Effector memory CD8-positive, alpha-beta T cell (primary cell): ENCODE results near the gene ZNF649.
"Not testable (repeated sequence)": the region's sequence is repeated elsewhere in the genome, so short reads cannot be mapped to it uniquely, and the experiment has no call there.

Experiments
- ATAC-seq: fragments of 150-1000 bp; cut with Tn5 transposase; replicated peaks from 2 replicates; pipeline ENCODE4 v1.10.0; 2021; ENCODE audit warnings: mild to moderate bottlenecking, moderate library complexity
- DNase-seq, 3 experiments: peaks; one replicate each; pipeline ENCODE4 v3.0.0; 2021
- H3K27ac Mint-ChIP-seq, 2 donors: one replicate each; pipeline ENCODE4 v1.8.0; 2022; ENCODE audit warnings: mild to moderate bottlenecking in 2 of 2, mixed read lengths in 2 of 2, moderate library complexity in 2 of 2
- H3K27me3 Mint-ChIP-seq, 2 donors: one replicate each; pipeline ENCODE4 v1.8.0; 2022; ENCODE audit warnings: mixed read lengths in 2 of 2
- H3K36me3 Mint-ChIP-seq: one replicate; pipeline ENCODE4 v1.8.0; 2022; ENCODE audit warnings: mild to moderate bottlenecking, moderate library complexity, mixed read lengths; ENCODE audit not compliant: insufficient read depth
- H3K4me1 Mint-ChIP-seq, 2 donors: one replicate each; pipeline ENCODE4 v1.8.0; 2022; ENCODE audit warnings: low read depth in 2 of 2, mixed read lengths in 2 of 2
- H3K4me3 Mint-ChIP-seq, 2 donors: one replicate each; pipeline ENCODE4 v1.8.0; 2022; ENCODE audit warnings: mild to moderate bottlenecking in 2 of 2, mixed read lengths in 2 of 2, moderate library complexity in 2 of 2
- H3K9me3 Mint-ChIP-seq, 2 donors: one replicate each; pipeline ENCODE4 v1.8.0; 2022; ENCODE audit warnings: mixed read lengths in 2 of 2

The ZNF649 gene

GRCh38 chr19:51915324-51915867 is 10.6 kb upstream of the ZNF649 start:
- H3K4me1 Mint-ChIP-seq, result no peaks in the 10 kb centered on the region
- peaks cover 21 to 38% of the 10 kb centered on the region in 2 donors for H3K9me3 Mint-ChIP-seq
- peaks cover 0 to under 1% of the 10 kb centered on the region in 2 donors for H3K27me3 Mint-ChIP-seq
- no peak overlapping the region for H3K4me3 Mint-ChIP-seq
- H3K27ac Mint-ChIP-seq, result no peak overlapping the region
- DNase-seq (no peak), ATAC-seq (no peak)
- no peaks in the 10 kb centered on the region for H3K36me3 Mint-ChIP-seq

- not testable (repeated sequence) for ATAC-seq, DNase-seq, H3K4me3 Mint-ChIP-seq, H3K36me3 Mint-ChIP-seq
- peaks cover 10 to 14% of the 10 kb centered on the region in 2 donors for H3K9me3 Mint-ChIP-seq
- peaks cover 13 to 18% of the 10 kb centered on the region in 2 donors for H3K4me1 Mint-ChIP-seq
- peaks cover 20 to 28% of the 10 kb centered on the region in 2 donors for H3K27me3 Mint-ChIP-seq
- H3K27ac Mint-ChIP-seq, result peak overlapping the region in 1 of 2 donors; percentile 55
Observed at GRCh38 chr19:51907981-51908380, 3.2 kb upstream of the ZNF649 start.

GRCh38 chr19:51906108-51906507 is 1.3 kb upstream of the ZNF649 start:
- peaks cover 13 to 25% of the 10 kb centered on the region in 2 donors for H3K4me1 Mint-ChIP-seq
- peaks cover 10 to 14% of the 10 kb centered on the region in 2 donors for H3K9me3 Mint-ChIP-seq
- not testable (repeated sequence) for H3K4me3 Mint-ChIP-seq, H3K27ac Mint-ChIP-seq, ATAC-seq, DNase-seq, H3K36me3 Mint-ChIP-seq
- H3K27me3 Mint-ChIP-seq, result peaks cover 20 to 28% of the 10 kb centered on the region in 2 donors

DNA sequence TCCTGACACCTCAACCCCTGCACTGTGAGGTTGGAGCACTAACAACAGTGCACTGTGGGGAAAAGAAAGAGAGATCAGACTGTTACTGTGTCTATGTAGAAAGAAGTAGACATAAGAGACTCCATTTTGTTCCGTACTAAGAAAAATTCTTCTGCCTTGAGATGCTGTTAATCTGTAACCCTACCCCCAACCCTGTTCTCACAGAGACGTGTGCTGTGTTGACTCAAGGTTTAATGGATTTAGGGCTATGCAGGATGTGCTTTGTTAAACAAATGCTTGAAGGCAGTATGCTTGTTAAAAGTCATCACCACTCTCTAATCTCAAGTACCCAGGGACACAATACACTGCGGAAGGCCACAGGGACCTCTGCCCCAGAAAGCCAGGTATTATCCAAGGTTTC is 822 bp upstream of the ZNF649 start:
- not testable (repeated sequence) for H3K36me3 Mint-ChIP-seq

GRCh38 chr19:51905206-51905605 is 389 bp upstream of the ZNF649 start:
- peaks cover 13 to 25% of the 10 kb centered on the region in 2 donors for H3K4me1 Mint-ChIP-seq
- peaks cover 11% of the 10 kb centered on the region for H3K36me3 Mint-ChIP-seq
- peaks cover 20 to 25% of the 10 kb centered on the region in 2 donors for H3K27me3 Mint-ChIP-seq
- ATAC-seq (peak; percentile 7), DNase-seq (no peak)
- H3K9me3 Mint-ChIP-seq, result peaks cover 10 to 19% of the 10 kb centered on the region in 2 donors
- peak overlapping the region; percentile 86 to 90 for H3K4me3 Mint-ChIP-seq
- H3K27ac Mint-ChIP-seq, result peak overlapping the region; percentile 91 to 93

More for the DNA sequence above, 822 bp upstream of the ZNF649 start:
- Mint-ChIP-seq H3K4me1 (peaks cover 13 to 25% of the 10 kb centered on the region in 2 donors), H3K27me3 (peaks cover 20 to 28% of the 10 kb centered on the region in 2 donors), H3K9me3 (peaks cover 10 to 15% of the 10 kb centered on the region in 2 donors)
- ATAC-seq, H3K4me3 Mint-ChIP-seq, H3K27ac Mint-ChIP-seq, DNase-seq: not testable (repeated sequence)

- DNase-seq (no peak), ATAC-seq (no peak)
- Mint-ChIP-seq H3K4me3 (peak overlapping the region; percentile 61 to 90), H3K27ac (no peak overlapping the region), H3K36me3 (peaks cover 28% of the 10 kb centered on the region), H3K27me3 (peaks cover 8 to 11% of the 10 kb centered on the region in 2 donors), H3K9me3 (peaks cover 10 to 20% of the 10 kb centered on the region in 2 donors), H3K4me1 (peaks cover 13 to 25% of the 10 kb centered on the region in 2 donors)
Observed at GRCh38 chr19:51903192-51903591, 1.6 kb downstream of the ZNF649 start.

- H3K9me3 Mint-ChIP-seq, result peaks cover 3 to 15% of the 10 kb centered on the region in 2 donors
- H3K4me3 Mint-ChIP-seq, result no peak overlapping the region
- no peaks in the 10 kb centered on the region for H3K27me3 Mint-ChIP-seq
- peaks cover 13 to 21% of the 10 kb centered on the region in 2 donors for H3K4me1 Mint-ChIP-seq
- H3K36me3 Mint-ChIP-seq, result peaks cover 37% of the 10 kb centered on the region
- DNase-seq, result no peak
- no peak for ATAC-seq
- H3K27ac Mint-ChIP-seq, result no peak overlapping the region
Observed at GRCh38 chr19:51901860-51902259, 3.0 kb downstream of the ZNF649 start.

DNA sequence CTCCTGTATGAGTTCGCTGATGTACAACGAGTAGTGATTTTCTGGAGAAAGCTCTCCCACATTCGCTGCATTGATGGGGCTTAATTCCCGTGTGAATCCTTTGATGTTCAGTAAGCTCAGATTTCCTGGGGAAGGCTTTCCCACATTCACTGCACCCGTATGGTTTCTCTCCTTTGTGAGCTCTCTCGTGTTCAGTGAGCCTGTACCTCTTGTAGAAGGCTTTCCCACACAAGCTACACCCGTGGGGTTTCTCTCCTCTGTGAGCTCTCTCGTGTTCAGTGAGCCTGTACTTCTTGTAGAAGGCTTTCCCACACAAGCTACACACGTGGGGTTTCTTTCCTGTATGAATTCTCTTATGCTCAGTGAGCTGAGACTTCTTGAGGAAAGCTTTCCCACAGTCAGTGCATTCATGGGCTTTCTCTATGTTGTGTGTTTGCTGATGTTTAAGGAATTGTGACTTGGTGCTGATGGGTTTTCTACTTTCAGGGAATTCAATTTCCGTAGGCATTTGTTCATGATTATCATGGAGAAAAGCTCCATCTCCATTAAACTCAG is 13.5 kb downstream of the ZNF649 start:
- Mint-ChIP-seq H3K27ac (no peak overlapping the region), H3K4me1 (peaks cover 0 to 5% of the 10 kb centered on the region in 2 donors), H3K9me3 (peaks cover 17 to 35% of the 10 kb centered on the region in 2 donors), H3K4me3 (peak overlapping the region in 1 of 2 donors; percentile 25), H3K36me3 (peaks cover 57% of the 10 kb centered on the region), H3K27me3 (no peaks in the 10 kb centered on the region)
- DNase-seq (no peak), ATAC-seq (no peak)

DNA sequence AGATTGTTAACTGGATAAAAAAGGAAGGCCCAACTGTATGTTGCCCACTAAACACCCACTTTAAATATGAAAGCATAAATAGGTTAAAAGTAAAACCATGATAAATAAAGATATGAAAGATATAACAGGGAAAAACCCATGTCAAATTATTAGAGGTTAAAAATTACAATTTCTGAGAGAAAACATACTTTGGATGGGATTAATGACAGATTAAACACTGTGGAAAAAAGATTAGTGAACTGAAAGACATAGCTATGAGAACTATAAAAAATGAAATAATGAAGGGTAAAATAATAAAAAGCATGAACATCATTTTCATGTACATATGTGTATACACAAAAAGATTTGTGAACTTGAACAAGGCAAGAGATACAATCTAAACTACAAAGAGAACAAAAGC is 14.9 kb downstream of the ZNF649 start:
- ATAC-seq, result no peak
- H3K4me3 Mint-ChIP-seq, result no peak overlapping the region
- H3K9me3 Mint-ChIP-seq, result peaks cover 13 to 29% of the 10 kb centered on the region in 2 donors

DNA sequence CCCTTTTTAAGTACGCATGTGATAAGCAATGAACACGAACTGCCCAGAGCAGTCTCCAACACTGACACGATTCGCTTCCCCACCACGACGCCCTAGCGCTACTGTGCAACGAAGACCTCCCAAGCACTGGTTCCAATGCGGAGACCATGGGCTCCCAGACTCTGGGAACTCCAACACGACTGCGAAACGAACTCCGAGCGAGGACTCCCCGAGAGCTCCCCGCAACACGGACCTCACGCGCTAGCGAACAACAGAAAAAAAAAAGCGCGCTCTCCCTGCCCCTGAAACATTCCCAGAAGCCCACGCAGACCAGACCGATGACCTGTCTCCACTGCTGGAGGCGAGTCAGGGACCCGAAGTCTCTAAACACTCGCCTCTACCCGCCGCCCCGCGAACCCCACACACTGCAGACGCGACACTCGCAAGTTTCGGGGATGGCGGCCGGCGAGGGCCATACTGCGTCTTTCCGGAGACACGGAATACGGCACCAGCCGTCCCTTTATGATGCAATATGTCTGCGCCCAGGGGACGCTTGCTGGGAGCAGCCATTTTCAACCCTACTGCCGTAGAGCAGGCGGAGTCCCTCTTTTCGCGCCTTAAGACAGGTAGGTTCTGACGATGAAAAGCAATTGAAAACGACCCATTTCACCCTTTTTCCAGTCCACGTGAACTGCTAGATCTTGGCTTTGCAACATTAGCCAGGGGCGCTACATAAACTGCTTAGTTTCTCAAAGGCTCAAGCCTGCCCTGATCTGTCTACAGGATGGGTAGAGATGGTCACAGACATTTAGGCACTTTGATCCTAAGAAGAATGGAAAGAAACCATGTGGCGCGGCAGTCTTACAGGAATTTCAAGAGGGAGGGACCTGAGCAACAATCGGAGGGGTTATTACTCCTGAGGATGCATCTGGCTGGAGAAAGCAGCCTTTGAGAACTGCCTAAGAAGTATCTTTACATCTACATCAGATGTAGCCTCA is 17.0 kb downstream of the ZNF649 start, which contains the start of gene ZNF577:
Gene ZNF577, minus strand, starts transcription at position 430 of the 977 bp plus-strand sequence. CDS start 7,569 bp downstream, outside the sequence.
- DNase-seq, result peak; percentile 25 to 66 (median 64)
- Mint-ChIP-seq H3K4me1 (peaks cover 0 to 5% of the 10 kb centered on the region in 2 donors), H3K9me3 (peaks cover 6 to 29% of the 10 kb centered on the region in 2 donors), H3K36me3 (peaks cover 26% of the 10 kb centered on the region), H3K4me3 (peak within 1 kb of the TSS; percentile 84 to 93), H3K27me3 (no peaks in the 10 kb centered on the region), H3K27ac (peak within 1 kb of the TSS; percentile 71 to 95)
- ATAC-seq, result peak; percentile 94

More for the DNA sequence above, 14.9 kb downstream of the ZNF649 start:
- Mint-ChIP-seq H3K4me1 (peaks cover 0 to 5% of the 10 kb centered on the region in 2 donors), H3K36me3 (peaks cover 48% of the 10 kb centered on the region), H3K27ac (no peak overlapping the region), H3K27me3 (no peaks in the 10 kb centered on the region)
- DNase-seq, result no peak

DNA sequence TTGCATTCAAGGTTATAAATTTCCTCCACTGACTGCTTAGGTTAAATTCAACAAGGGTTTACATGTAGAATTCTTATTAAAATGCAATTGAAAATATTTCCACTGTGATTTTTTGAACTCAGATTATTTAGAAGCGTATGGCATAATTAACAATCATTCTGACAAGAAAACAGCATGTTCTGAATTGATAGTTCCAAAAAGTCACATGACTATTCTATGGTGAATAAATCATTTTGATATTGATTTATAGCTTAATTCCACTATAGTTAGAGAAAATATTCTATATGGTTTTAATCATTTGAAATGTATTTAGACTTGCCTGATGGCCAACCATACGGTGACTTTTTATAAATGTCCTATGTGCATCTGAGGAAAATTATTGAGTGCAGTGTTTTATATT is 20.1 kb downstream of the ZNF649 start:
- no peak overlapping the region for H3K4me3 Mint-ChIP-seq

DNA sequence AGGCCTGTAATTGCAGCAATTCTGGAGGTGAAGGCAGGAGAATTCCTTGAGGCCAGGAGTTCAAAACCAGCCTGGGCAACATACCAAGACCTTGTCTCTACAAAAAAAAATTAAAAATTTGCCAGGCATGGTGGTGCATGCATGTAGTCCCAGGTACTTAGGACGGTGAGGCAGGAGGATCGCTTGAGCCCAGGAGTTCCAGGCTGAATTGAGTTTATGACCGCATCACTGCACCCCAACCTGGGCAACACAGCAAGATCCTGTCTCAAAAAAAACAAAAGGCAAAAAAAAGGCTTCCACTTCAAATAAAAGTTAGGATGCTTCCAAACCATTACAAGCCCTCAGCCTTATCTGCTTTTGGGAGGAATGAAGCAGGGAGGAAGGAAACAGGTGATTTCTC is 22.3 kb downstream of the ZNF649 start:
- peaks cover 17 to 31% of the 10 kb centered on the region in 2 donors for H3K9me3 Mint-ChIP-seq
- peaks cover 0 to 1% of the 10 kb centered on the region in 2 donors for H3K4me1 Mint-ChIP-seq
- DNase-seq (no peak), ATAC-seq (no peak)
- H3K27ac Mint-ChIP-seq, result no peak overlapping the region
- no peaks in the 10 kb centered on the region for H3K27me3 Mint-ChIP-seq
- H3K4me3 Mint-ChIP-seq, result no peak overlapping the region
- peaks cover 13% of the 10 kb centered on the region for H3K36me3 Mint-ChIP-seq

More for the DNA sequence above, 20.1 kb downstream of the ZNF649 start:
- Mint-ChIP-seq H3K36me3 (peaks cover 14% of the 10 kb centered on the region), H3K27ac (no peak overlapping the region), H3K4me1 (peaks cover 0 to 5% of the 10 kb centered on the region in 2 donors), H3K9me3 (peaks cover 15 to 33% of the 10 kb centered on the region in 2 donors), H3K27me3 (no peaks in the 10 kb centered on the region)
- ATAC-seq, result no peak
- DNase-seq, result no peak

GRCh38 chr19:51873097-51873496 is 31.7 kb downstream of the ZNF649 start:
- H3K36me3 Mint-ChIP-seq, result peaks cover 34% of the 10 kb centered on the region
- no peak for DNase-seq
- H3K4me1 Mint-ChIP-seq, result no peaks in the 10 kb centered on the region
- no peak overlapping the region for H3K27ac Mint-ChIP-seq
- H3K9me3 Mint-ChIP-seq, result peaks cover 46 to 70% of the 10 kb centered on the region in 2 donors
- no peak overlapping the region for H3K4me3 Mint-ChIP-seq
- no peak for ATAC-seq
- H3K27me3 Mint-ChIP-seq, result no peaks in the 10 kb centered on the region
